Epithelial cell of esophagus (primary cell): ENCODE results near the gene TSPAN17.

Experiments
- DNase-seq: peaks from one replicate; pipeline ENCODE4 v3.0.0; 2010; ENCODE audit warnings: low read depth
- H3K4me3 ChIP-seq: 2 replicates; pipeline ENCODE4 v1.5.1; 2011; ENCODE audit warnings: mild to moderate bottlenecking, low read length, control low read depth
- CTCF ChIP-seq: IDR thresholded peaks from 2 replicates; pipeline ENCODE4 v1.5.1; 2011; ENCODE audit warnings: low read depth, mild to moderate bottlenecking, low read length, control low read depth, inconsistent platforms; ENCODE audit not compliant: insufficient read depth; ENCODE audit errors: missing control alignments

TSPAN17 gene

GRCh38 chr5:176679365-176680225 lies 32.3 kb downstream of the TSPAN17 start:
- H3K4me3 ChIP-seq, result no peak overlapping the region
- TF ChIP-seq CTCF, result no peak
- DNase-seq, result no peak

- H3K4me3 ChIP-seq, result no peak overlapping the region
- TF ChIP-seq CTCF, result no peak
- DNase-seq, result no peak
These were observed 32.9 kb downstream of the TSPAN17 start for GRCh38 chr5:176680226-176680563.

- no peak overlapping the region for H3K4me3 ChIP-seq
- no peak for DNase-seq
- no peak for TF ChIP-seq CTCF
These were observed 34.8 kb downstream of the TSPAN17 start for GRCh38 chr5:176682016-176682531.

- no peak for TF ChIP-seq CTCF
- no peak overlapping the region for H3K4me3 ChIP-seq
- DNase-seq, result no peak
These were observed 37.7 kb downstream of the TSPAN17 start for GRCh38 chr5:176685010-176685409.

GRCh38 chr5:176687247-176687646 lies 40.0 kb downstream of the TSPAN17 start:
- TF ChIP-seq CTCF, result no peak
- no peak for DNase-seq
- H3K4me3 ChIP-seq, result no peak overlapping the region

- H3K4me3 ChIP-seq, result no peak overlapping the region
- no peak for TF ChIP-seq CTCF
- no peak for DNase-seq
These were observed 40.6 kb downstream of the TSPAN17 start for GRCh38 chr5:176687881-176688280.

GRCh38 chr5:176690911-176691310 lies 43.6 kb downstream of the TSPAN17 start:
- TF ChIP-seq CTCF, result no peak
- no peak for DNase-seq
- H3K4me3 ChIP-seq, result no peak overlapping the region
